Measurements from ENCODE around the gene MOB3A. TPM values are rescaled to one million over a fixed set of nuclear protein-coding genes. Genes with fewer than 3 reads are reported as not detected.

MOB3A gene
- total and polyA plus RNA-seq, 2 of the 13 experiments (the other 11 are each of a cell fraction or from before 2014, with no cell fraction given): 3.5 to 17.8 TPM

DNA sequence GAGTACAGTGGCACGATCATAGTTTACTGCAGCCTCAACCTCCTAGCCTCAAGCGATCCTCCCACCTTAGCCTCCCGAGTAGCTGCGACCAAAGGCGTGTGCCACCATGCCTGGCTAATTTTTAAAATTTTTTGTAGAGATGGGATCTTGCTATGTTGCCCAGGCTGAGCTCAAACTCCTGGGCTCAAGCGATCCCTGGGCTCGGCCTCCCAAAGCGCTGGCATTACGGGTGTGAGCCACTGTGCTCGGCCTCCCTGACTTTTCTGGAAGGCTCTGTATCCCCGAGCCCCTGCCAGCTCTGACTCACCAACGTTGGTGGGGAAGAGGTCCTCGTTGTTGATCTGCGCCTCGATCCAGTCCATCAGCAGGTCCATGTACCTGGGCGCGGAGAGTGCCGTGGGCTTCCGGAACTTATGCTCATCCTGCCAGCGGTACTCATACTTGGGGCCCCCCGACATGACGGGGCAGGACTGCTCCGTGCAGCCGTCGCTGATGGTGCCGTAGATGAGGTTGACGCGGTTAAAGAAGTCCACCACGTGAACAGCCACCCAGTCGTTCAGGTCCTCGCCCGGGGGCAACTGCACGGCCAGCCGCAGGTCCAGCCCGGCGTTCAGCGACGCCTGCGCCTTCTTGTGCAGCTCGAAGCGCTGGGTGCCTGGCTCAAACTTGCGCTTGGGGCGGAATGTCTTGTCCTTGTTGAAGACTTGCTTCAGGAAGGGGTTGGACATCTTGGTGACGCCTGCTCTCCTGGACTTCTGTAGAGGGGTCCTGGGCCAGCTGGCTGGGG lies 18.1 kb downstream of the MOB3A start (continued):
- TF ChIP-seq, protein P1, sequence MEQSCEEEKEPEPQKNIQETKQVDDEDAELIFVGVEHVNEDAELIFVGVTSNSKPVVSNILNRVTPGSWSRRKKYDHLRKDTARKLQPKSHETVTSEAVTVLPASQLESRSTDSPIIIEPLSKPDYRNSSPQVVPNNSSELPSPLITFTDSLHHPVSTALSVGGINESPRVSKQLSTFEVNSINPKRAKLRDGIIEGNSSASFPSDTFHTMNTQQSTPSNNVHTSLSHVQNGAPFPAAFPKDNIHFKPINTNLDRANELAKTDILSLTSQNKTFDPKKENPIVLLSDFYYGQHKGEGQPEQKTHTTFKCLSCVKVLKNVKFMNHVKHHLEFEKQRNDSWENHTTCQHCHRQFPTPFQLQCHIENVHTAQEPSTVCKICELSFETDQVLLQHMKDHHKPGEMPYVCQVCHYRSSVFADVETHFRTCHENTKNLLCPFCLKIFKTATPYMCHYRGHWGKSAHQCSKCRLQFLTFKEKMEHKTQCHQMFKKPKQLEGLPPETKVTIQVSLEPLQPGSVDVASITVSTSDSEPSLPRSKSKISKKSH (CRISPR knock-in tag; IDR thresholded peaks at IDR 0.05; ENCODE audit: borderline replicate concordance): no peak

DNA sequence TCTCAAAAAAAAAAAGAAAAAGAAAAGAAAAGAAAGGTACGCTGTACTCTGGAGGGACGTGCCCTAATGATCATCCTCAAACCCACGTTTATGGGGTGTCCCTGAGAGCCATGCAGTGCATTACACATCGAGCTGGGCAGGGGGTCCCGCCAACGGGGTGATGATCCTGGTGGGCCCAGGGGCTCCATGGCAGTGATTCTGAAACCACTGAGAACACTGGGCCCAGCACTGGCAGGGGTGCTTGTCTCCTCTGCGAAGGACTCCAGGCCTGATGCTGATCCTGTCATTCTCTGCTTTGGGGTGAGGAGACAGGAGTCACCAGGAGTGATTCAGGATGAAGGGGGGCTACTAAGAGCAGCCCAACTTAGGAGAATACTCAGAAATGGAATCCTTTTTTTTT lies 18.7 kb downstream of the MOB3A start:
- POLR2A ChIA-PET: no interaction called here
- in situ Hi-C loops (cut with HindIII; ENCODE audit: extremely low pct_ligation_motif_present, low pct_unique_long_range_greater_than_20kb): no loop called here
- BruUV-seq (replicated peaks): no TSS peak
- no peak overlapping the region for H2AFZ ChIP-seq (ENCODE audit: low read length)
- ATAC-seq (no peak), FAIRE-seq (no peak), DNase-seq (ENCODE audit: low spot score) (no peak)
- no peak overlapping the region for H3K27ac ChIP-seq (ENCODE audit: extremely low read length, insufficient read depth, low read length)
- H3K4me2 ChIP-seq (ENCODE audit: low read depth, low read length): no peak overlapping the region
- H3K79me2 ChIP-seq (ENCODE audit: insufficient read depth, low read length): no peaks in the 10 kb centered on the region
- peaks cover 14 to 26% of the 10 kb centered on the region in 2 experiments; a peak in 4 of 5 replicates for H3K36me3 ChIP-seq (replicated peaks in 1 of 2; ENCODE audit: control insufficient read depth in 1 of 2, insufficient read depth in 2 of 2, low read length in 2 of 2)
- H3K4me3 ChIP-seq (replicated peaks in 1 of 3; ENCODE audit: insufficient read depth in 1 of 3, low read depth in 2 of 3, low read length in 3 of 3): no peak overlapping the region
- H3K27me3 ChIP-seq (ENCODE audit: control insufficient read depth in 1 of 2, insufficient read depth in 2 of 2, low read length in 2 of 2): no peaks in the 10 kb centered on the region
- intact Hi-C loops (cut with micrococcal nuclease; ENCODE audit: unreplicated experiment): no loop called here
- 0 out of 2 replicates have a peak, but pooled peaks cover 8% of the 10 kb centered on the region for H3K4me1 ChIP-seq (ENCODE audit: insufficient read depth, low read length)
- 95% methylated on average over 6 of the region's 7 CpGs for WGBS (ENCODE audit: low lambda C conversion rate)
- no peak overlapping the region for H3K9ac ChIP-seq (ENCODE audit: insufficient read depth, low read depth, low read length)
- TF ChIP-seq TEAD2 (CRISPR knock-in tag; IDR thresholded peaks at IDR 0.05): no peak
- no peak for TF ChIP-seq ELF3 (CRISPR knock-in tag; IDR thresholded peaks at IDR 0.05)
- no peak for TF ChIP-seq RAD51 (IDR thresholded peaks at IDR 0.05; ENCODE audit: borderline replicate concordance)
- CTCF ChIA-PET (ENCODE audit: low intra/inter-chr PET ratio, low total read pairs): no interaction called here
- H4K20me1 ChIP-seq (ENCODE audit: insufficient read depth, low read length): no peaks in the 10 kb centered on the region
- no peaks in the 10 kb centered on the region for H3K9me3 ChIP-seq (ENCODE audit: low read length)

DNA sequence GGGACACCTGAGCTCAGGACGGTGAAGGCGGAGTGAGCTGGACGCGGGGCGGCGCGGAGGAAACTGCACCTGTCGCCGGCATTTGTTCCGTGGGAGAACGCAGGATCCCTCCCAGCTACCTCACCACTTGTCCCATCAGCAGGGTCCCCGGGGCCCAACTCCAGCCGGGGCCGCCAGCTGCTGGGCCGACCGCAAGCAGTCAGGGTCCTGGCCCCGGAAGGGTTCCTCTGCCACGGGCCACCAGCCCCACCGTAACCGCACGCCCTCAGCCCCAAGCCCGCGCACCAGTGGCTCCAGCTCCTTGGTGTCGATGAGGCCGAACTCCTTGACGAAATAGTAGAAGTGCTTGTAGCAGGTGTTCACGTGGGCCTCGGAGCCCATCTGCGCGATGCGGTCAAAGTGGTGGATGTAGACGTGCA lies 19.6 kb downstream of the MOB3A start:
- Histone ChIP-seq H3K4me1 (ENCODE audit: insufficient read depth, low read length) (no peaks in the 10 kb centered on the region), H3K4me3 (replicated peaks in 1 of 3; ENCODE audit: insufficient read depth in 1 of 3, low read depth in 2 of 3, low read length in 3 of 3) (no peak overlapping the region), H3K79me2 (ENCODE audit: insufficient read depth, low read length) (no peaks in the 10 kb centered on the region), H2AFZ (ENCODE audit: low read length) (no peak overlapping the region), H3K27ac (ENCODE audit: extremely low read length, insufficient read depth, low read length) (no peak overlapping the region), H4K20me1 (ENCODE audit: insufficient read depth, low read length) (no peaks in the 10 kb centered on the region), H3K9ac (ENCODE audit: insufficient read depth, low read depth, low read length) (no peak overlapping the region), H3K9me3 (ENCODE audit: low read length) (no peaks in the 10 kb centered on the region), H3K36me3 (replicated peaks in 1 of 2; ENCODE audit: control insufficient read depth in 1 of 2, insufficient read depth in 2 of 2, low read length in 2 of 2) (peaks cover 14 to 26% of the 10 kb centered on the region in 2 experiments; a peak in 4 of 5 replicates), H3K27me3 (ENCODE audit: control insufficient read depth in 1 of 2, insufficient read depth in 2 of 2, low read length in 2 of 2) (no peaks in the 10 kb centered on the region), H3K4me2 (ENCODE audit: low read depth, low read length) (no peak overlapping the region)
- intact Hi-C loops (cut with micrococcal nuclease; ENCODE audit: unreplicated experiment): no loop called here
- no peak for TF ChIP-seq ZNF776 (CRISPR knock-in tag; IDR thresholded peaks at IDR 0.05)
- no peak for TF ChIP-seq HIVEP1 (CRISPR knock-in tag; IDR thresholded peaks at IDR 0.05)
- no TSS peak for BruUV-seq (replicated peaks)
- 98% methylated on average over 31 of the region's 32 CpGs for WGBS (ENCODE audit: low lambda C conversion rate)
- DNase-seq (ENCODE audit: low spot score): no peak
- no peak for FAIRE-seq
- ATAC-seq: no peak
- ChIA-PET POLR2A (no interaction called here), CTCF (ENCODE audit: low intra/inter-chr PET ratio, low total read pairs) (no interaction called here)
- in situ Hi-C loops (cut with HindIII; ENCODE audit: extremely low pct_ligation_motif_present, low pct_unique_long_range_greater_than_20kb): no loop called here

All from HepG2 (cell line).